HG03521 (cell line): ENCODE results near the gene SLC12A8.

Source experiments
- ATAC-seq: cut with Tn5 transposase; IDR thresholded peaks from one replicate; pipeline ENCODE4 v1.9.1; 2021; ENCODE audit warnings: mild to moderate bottlenecking, moderate library complexity; ENCODE audit not compliant: unreplicated experiment

SLC12A8 gene

GRCh38 chr3:125141596-125142419, 70.7 kb downstream of the SLC12A8 start:
- ATAC-seq: peak; percentile 52

GRCh38 chr3:125140818-125141595, 71.5 kb downstream of the SLC12A8 start:
- ATAC-seq: peak; percentile 7

GRCh38 chr3:125140011-125140817, 72.3 kb downstream of the SLC12A8 start:
- ATAC-seq: no peak

GRCh38 chr3:125139386-125139785, 73.2 kb downstream of the SLC12A8 start:
- ATAC-seq: no peak

- ATAC-seq: no peak
These were observed 75.1 kb downstream of the SLC12A8 start for GRCh38 chr3:125137358-125138033.

GRCh38 chr3:125136966-125137357, 75.6 kb downstream of the SLC12A8 start:
- no peak for ATAC-seq

- ATAC-seq: no peak
These were observed 76.0 kb downstream of the SLC12A8 start for GRCh38 chr3:125136515-125136914.

- no peak for ATAC-seq
These were observed 77.6 kb downstream of the SLC12A8 start for GRCh38 chr3:125134952-125135351.

GRCh38 chr3:125132815-125133214, 79.7 kb downstream of the SLC12A8 start:
- ATAC-seq: no peak

- no peak for ATAC-seq
These were observed 83.0 kb downstream of the SLC12A8 start for GRCh38 chr3:125129512-125129997.

GRCh38 chr3:125128861-125129501, 83.6 kb downstream of the SLC12A8 start:
- no peak for ATAC-seq

GRCh38 chr3:125126323-125126722, 86.2 kb downstream of the SLC12A8 start:
- no peak for ATAC-seq

- no peak for ATAC-seq
These were observed 86.7 kb downstream of the SLC12A8 start for GRCh38 chr3:125125821-125126245.

GRCh38 chr3:125123451-125124305, 88.9 kb downstream of the SLC12A8 start:
- no peak for ATAC-seq

- ATAC-seq: peak; percentile 35
These were observed 91.1 kb downstream of the SLC12A8 start for GRCh38 chr3:125121246-125122010.

- no peak for ATAC-seq
These were observed 92.0 kb downstream of the SLC12A8 start for GRCh38 chr3:125120379-125121122.

GRCh38 chr3:125119752-125120378, 92.7 kb downstream of the SLC12A8 start:
- peak; percentile 60 for ATAC-seq
